GM12891 (cell line): ENCODE results near the gene PPP1R12B.
"Not testable (repeated sequence)": the region's sequence is repeated elsewhere in the genome, so short reads cannot be mapped to it uniquely, and the experiment has no call there.

ENCODE experiments used
- PAX5 ChIP-seq: IDR thresholded peaks from 2 replicates; pipeline ENCODE4 v1.6.1; 2011; ENCODE audit warnings: low read length, moderate library complexity, mild to moderate bottlenecking; ENCODE audit not compliant: insufficient read depth, severe bottlenecking
- POLR2A ChIP-seq: IDR thresholded peaks from 2 replicates; pipeline ENCODE4 v1.6.1; 2011; ENCODE audit warnings: low read depth, low read length, control low read depth
- POLR2AphosphoS5 ChIP-seq: IDR thresholded peaks from 2 replicates; pipeline ENCODE4 v1.6.1; 2011; ENCODE audit warnings: low read depth, low read length, control low read depth
- SPI1 ChIP-seq: IDR thresholded peaks from 2 replicates; pipeline ENCODE4 v1.6.1; 2011; ENCODE audit warnings: low read depth, low read length, control low read depth
- TAF1 ChIP-seq: IDR thresholded peaks from 2 replicates; pipeline ENCODE4 v1.6.1; 2011; ENCODE audit warnings: low read depth, low read length, control low read depth

GRCh38 chr1:202472347-202473124 lies 124.0 kb downstream of the PPP1R12B start:
- TF ChIP-seq POLR2A, POLR2AphosphoS5, TAF1, PAX5, SPI1: not testable (repeated sequence)
